Activated gamma-delta T cell (primary cell): ENCODE data around the gene GPSM1.
"Not testable (repeated sequence)": the region's sequence is repeated elsewhere in the genome, so short reads cannot be mapped to it uniquely, and the experiment has no call there.

ENCODE experiments used
- DNase-seq: peaks from one replicate; lab custom pipeline; 2025; lab: John Stamatoyannopoulos, UW

Gene GPSM1

GRCh38 chr9:136318111-136318775 is 9.1 kb upstream of the GPSM1 start:
- no peak for DNase-seq

GRCh38 chr9:136318776-136319241 is 8.5 kb upstream of the GPSM1 start:
- no peak for DNase-seq

GRCh38 chr9:136319244-136319643 is 8.1 kb upstream of the GPSM1 start:
- not testable (repeated sequence) for DNase-seq

- not testable (repeated sequence) for DNase-seq
These were observed 7.4 kb upstream of the GPSM1 start for GRCh38 chr9:136319955-136320354.

GRCh38 chr9:136320972-136321371 is 6.4 kb upstream of the GPSM1 start:
- not testable (repeated sequence) for DNase-seq

GRCh38 chr9:136321561-136321960 is 5.8 kb upstream of the GPSM1 start:
- DNase-seq, result no peak

- no peak for DNase-seq
These were observed 4.5 kb upstream of the GPSM1 start for GRCh38 chr9:136322756-136323330.

GRCh38 chr9:136323371-136323789 is 4.0 kb upstream of the GPSM1 start:
- DNase-seq, result no peak

GRCh38 chr9:136324501-136325300 is 2.6 kb upstream of the GPSM1 start:
- no peak for DNase-seq

GRCh38 chr9:136325358-136325757 is 2.0 kb upstream of the GPSM1 start:
- DNase-seq, result no peak

- no peak for DNase-seq
These were observed 1.1 kb upstream of the GPSM1 start for GRCh38 chr9:136326061-136326760.

GRCh38 chr9:136326761-136327303 is 507 bp upstream of the GPSM1 start:
- DNase-seq, result no peak

GRCh38 chr9:136328011-136328621 is 777 bp downstream of the GPSM1 start:
- no peak for DNase-seq

GRCh38 chr9:136328622-136329041 is 1.3 kb downstream of the GPSM1 start:
- DNase-seq, result no peak

GRCh38 chr9:136329211-136329627 is 1.9 kb downstream of the GPSM1 start:
- DNase-seq, result no peak

GRCh38 chr9:136329636-136330405 is 2.5 kb downstream of the GPSM1 start:
- DNase-seq, result no peak

- no peak for DNase-seq
These were observed 3.2 kb downstream of the GPSM1 start for GRCh38 chr9:136330406-136330990.

- DNase-seq, result no peak
These were observed 3.7 kb downstream of the GPSM1 start for GRCh38 chr9:136331030-136331429.

- no peak for DNase-seq
These were observed 4.5 kb downstream of the GPSM1 start for GRCh38 chr9:136331556-136332481.
